Endodermal cell (in vitro differentiated cells): ENCODE results near the gene TIMP2. TPM values are rescaled to one million over a fixed set of nuclear protein-coding genes. Genes with fewer than 3 reads are reported as not detected.

Experiments
- DNase-seq: peaks from one replicate; pipeline ENCODE4 v3.0.0-alpha.2; 2017
- H3K27ac ChIP-seq: 2 replicates; pipeline ENCODE4 v1.5.1; 2013; ENCODE audit warnings: mild to moderate bottlenecking, low read depth, low read length, moderate library complexity
- H3K27me3 ChIP-seq: 2 replicates; pipeline ENCODE4 v1.6.1; 2013; ENCODE audit warnings: mild to moderate bottlenecking, low read length, moderate library complexity; ENCODE audit not compliant: insufficient read depth, control insufficient read depth, poor library complexity, severe bottlenecking
- H3K36me3 ChIP-seq: 2 replicates; pipeline ENCODE4 v1.7.0; 2013; ENCODE audit warnings: mild to moderate bottlenecking, low read length, moderate library complexity; ENCODE audit not compliant: control insufficient read depth, insufficient read depth
- H3K4me1 ChIP-seq: one replicate; pipeline ENCODE4 v1.7.0; 2013; ENCODE audit warnings: low read length; ENCODE audit not compliant: control insufficient read depth, insufficient read depth
- H3K4me3 ChIP-seq: 2 replicates; pipeline ENCODE4 v1.5.1; 2013; ENCODE audit warnings: mild to moderate bottlenecking, low read length, moderate library complexity
- H3K9ac ChIP-seq: 2 replicates; pipeline ENCODE4 v1.6.1; 2013; ENCODE audit warnings: mild to moderate bottlenecking, low read length, moderate library complexity; ENCODE audit not compliant: poor library complexity, severe bottlenecking; ENCODE audit errors: extremely low read depth
- H3K9me3 ChIP-seq: 2 replicates; pipeline ENCODE4 v1.6.1; 2013; ENCODE audit warnings: mild to moderate bottlenecking, low read length, moderate library complexity; ENCODE audit not compliant: control insufficient read depth
- H3K27ac Mint-ChIP-seq: 2 replicates; pipeline ENCODE4 v1.8.0; 2020; ENCODE audit warnings: mixed read lengths
- H3K27me3 Mint-ChIP-seq: 2 replicates; pipeline ENCODE4 v1.8.0; 2021; ENCODE audit warnings: mild to moderate bottlenecking, mixed read lengths; ENCODE audit not compliant: insufficient read depth
- H3K36me3 Mint-ChIP-seq: 2 replicates; pipeline ENCODE4 v1.8.0; 2020; ENCODE audit warnings: low read depth, mixed read lengths
- H3K4me1 Mint-ChIP-seq: 2 replicates; pipeline ENCODE4 v1.8.0; 2020; ENCODE audit warnings: mixed read lengths
- H3K4me3 Mint-ChIP-seq: 2 replicates; pipeline ENCODE4 v1.8.0; 2020; ENCODE audit warnings: mild to moderate bottlenecking, moderate library complexity, mixed read lengths
- H3K9me3 Mint-ChIP-seq: 2 replicates; pipeline ENCODE4 v1.8.0; 2020; ENCODE audit warnings: mild to moderate bottlenecking, mixed read lengths
- WGBS, 2 experiments: methylation state at CpG; one replicate each; pipeline versions ENCODE4 v1.1.5 to v1.1.7; 2013; ENCODE audit warnings: missing lambda C conversion rate in 2 of 2, mixed read lengths in 1 of 2; ENCODE audit not compliant: insufficient coverage in 1 of 2, insufficient read length in 1 of 2; 5-methylcytosine and 5-hydroxymethylcytosine counted together
- total RNA-seq, 2 donors: library from RNA; stranded (reverse); fragmentation: NEBNext Ultra II Directional in 1 of 2; extraction: Animal tissue kit (Norgen Biotek cat#: 25700) in 1 of 2; gene quantifications; 2 replicates in 1 of 2; 3 replicates in 1 of 2; pipeline ENCODE4 v1.2.1, GENCODE V29; 2021
- TF ChIP-seq, protein P1 (sequence below): fragments of 200-600 bp; sonication (generic); conservative IDR thresholded peaks from 2 replicates; pipeline ENCODE4 v1.5.0; 2021; ENCODE audit warnings: antibody characterized with exemption, mild to moderate bottlenecking

TIMP2 gene
- total RNA-seq, 2 donors from 2014 or later, result 36.9 to 42.7 TPM

DNA sequence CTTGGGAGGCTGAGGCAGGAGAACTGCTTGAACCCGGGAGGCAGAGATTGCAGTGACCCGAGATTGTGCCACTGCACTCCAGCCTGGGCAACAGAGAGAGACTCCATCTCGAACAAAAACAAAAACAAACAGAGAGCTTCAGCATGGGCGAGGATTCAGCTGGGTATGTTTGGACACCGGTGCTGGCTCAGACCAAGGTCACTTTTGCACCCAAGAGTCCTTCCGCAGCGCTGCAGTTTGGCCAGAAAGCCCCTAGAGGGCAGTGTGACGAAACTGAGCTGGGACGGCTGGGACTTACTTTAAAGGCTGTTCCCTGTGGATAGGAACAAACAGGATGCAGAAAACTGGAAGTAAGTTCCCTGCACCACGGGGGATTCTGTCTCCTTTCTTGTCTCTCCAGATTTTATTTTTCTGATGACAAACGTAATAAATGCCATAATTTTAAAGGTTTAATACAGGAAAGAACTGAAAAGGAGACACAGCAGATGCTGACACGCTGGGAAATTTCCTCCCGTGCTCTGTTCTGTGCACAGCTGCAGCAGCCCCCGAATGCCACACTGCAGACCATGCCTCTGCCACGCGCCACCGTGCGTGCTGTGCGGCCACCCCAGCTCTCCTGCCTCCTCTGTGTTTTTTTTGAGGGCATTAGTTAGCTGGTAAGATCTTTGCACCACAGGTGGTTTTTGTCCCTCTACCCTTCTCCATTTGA is 59.4 kb downstream of the TIMP2 start:
- no peaks in the 10 kb centered on the region for H3K27me3 ChIP-seq
- H3K9me3 ChIP-seq, result no peaks in the 10 kb centered on the region
- H3K4me3 Mint-ChIP-seq, result no peak overlapping the region
- H3K9me3 Mint-ChIP-seq, result no peaks in the 10 kb centered on the region
- peaks cover 51% of the 10 kb centered on the region for H3K36me3 Mint-ChIP-seq
- WGBS, 2 experiments, result 39 to 50% methylated on average over 11 to 19 of the region's 19 CpGs
- no peaks in the 10 kb centered on the region for H3K27me3 Mint-ChIP-seq
- no peak overlapping the region for H3K27ac Mint-ChIP-seq
- H3K4me1 Mint-ChIP-seq, result no peaks in the 10 kb centered on the region
- peaks cover 3% of the 10 kb centered on the region for H3K4me1 ChIP-seq
- no peak overlapping the region for H3K4me3 ChIP-seq
- TF ChIP-seq, protein P1, sequence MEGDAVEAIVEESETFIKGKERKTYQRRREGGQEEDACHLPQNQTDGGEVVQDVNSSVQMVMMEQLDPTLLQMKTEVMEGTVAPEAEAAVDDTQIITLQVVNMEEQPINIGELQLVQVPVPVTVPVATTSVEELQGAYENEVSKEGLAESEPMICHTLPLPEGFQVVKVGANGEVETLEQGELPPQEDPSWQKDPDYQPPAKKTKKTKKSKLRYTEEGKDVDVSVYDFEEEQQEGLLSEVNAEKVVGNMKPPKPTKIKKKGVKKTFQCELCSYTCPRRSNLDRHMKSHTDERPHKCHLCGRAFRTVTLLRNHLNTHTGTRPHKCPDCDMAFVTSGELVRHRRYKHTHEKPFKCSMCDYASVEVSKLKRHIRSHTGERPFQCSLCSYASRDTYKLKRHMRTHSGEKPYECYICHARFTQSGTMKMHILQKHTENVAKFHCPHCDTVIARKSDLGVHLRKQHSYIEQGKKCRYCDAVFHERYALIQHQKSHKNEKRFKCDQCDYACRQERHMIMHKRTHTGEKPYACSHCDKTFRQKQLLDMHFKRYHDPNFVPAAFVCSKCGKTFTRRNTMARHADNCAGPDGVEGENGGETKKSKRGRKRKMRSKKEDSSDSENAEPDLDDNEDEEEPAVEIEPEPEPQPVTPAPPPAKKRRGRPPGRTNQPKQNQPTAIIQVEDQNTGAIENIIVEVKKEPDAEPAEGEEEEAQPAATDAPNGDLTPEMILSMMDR, result peak; percentile 93
- no peak overlapping the region for H3K27ac ChIP-seq
- H3K9ac ChIP-seq, result no peak overlapping the region
- peak; percentile 99 for DNase-seq
- peaks cover 9% of the 10 kb centered on the region for H3K36me3 ChIP-seq

DNA sequence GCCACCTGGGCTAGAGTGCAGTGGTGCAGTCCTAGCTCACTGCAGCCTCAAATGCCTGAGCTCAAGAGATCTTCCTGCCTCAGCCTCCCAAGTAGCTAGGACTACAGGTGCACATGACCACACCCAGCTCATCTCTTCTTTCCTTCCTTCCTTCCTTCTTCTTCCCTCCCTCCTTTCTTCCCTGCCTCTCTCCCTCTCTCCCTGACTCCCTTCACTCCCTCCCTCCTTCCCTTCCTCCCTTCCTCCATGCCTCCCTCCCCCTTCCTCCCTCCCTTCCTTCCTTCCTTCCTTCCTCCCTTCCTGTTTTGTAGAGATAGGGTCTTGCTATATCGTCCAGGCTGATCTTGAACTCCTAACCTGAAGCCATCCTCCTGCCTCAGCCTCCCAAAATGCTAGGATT is 61.1 kb downstream of the TIMP2 start:
- no peak overlapping the region for H3K9ac ChIP-seq
- Mint-ChIP-seq H3K36me3 (peaks cover 37% of the 10 kb centered on the region), H3K9me3 (no peaks in the 10 kb centered on the region), H3K27ac (no peak overlapping the region), H3K4me1 (no peaks in the 10 kb centered on the region), H3K27me3 (no peaks in the 10 kb centered on the region), H3K4me3 (no peak overlapping the region)
- no peak for DNase-seq
- H3K4me1 ChIP-seq, result peaks cover 3% of the 10 kb centered on the region
- no peaks in the 10 kb centered on the region for H3K27me3 ChIP-seq
- H3K27ac ChIP-seq, result no peak overlapping the region
- no peaks in the 10 kb centered on the region for H3K9me3 ChIP-seq
- H3K36me3 ChIP-seq, result peaks cover 7% of the 10 kb centered on the region
- TF ChIP-seq, protein P1, result no peak
- 89% methylated on average over 1 of the region's 1 CpG; no CpG with 5 or more reads in 1 of the 2 experiments for WGBS, 2 experiments
- no peak overlapping the region for H3K4me3 ChIP-seq

DNA sequence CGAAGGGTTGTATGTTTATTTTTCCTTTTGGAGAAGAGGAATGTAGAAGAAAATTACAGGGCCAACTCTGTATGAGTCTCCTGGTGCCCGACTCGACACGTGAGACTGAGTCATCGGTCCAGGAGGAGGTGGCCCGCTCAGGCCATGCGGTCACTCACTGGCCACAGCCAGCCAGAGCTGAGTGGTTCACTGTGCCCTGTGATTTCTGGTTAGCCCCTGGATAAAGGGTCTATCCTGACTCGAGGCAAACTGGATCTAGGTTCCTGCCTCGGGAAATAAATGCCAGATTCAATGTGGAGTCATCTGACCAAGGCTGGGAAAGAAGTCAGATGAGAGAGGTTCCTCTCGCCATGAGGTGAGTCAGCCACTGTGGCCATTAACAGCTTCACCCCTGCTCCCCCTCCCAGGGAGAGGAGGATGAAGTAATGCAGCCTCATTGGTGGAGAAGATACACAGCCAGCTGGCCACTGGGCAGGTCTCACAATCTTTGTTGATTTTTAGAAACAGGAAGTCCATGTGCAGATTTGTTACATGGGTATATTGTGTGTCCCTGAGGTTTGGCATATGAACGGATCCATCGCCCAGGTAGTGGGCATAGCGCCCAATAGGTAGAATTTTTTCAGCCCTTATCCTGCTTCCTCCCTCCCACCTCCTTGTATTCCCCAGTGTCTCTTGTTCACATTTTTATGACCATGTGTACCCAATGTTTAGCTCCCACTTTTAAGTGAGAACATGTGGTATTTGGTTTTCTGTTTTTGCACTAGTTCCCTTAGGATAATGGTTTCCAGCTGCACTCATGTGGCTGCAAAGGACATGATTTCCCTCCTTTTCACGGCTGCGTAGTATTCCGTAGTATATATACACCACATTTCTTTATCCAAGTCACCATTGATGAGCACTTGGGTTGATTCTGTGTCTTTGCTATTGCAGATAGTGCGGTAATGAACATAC is 62.8 kb downstream of the TIMP2 start:
- WGBS, 2 experiments, result 91 to 95% methylated on average over 16 of the region's 17 CpGs
- Histone ChIP-seq H3K27me3 (no peaks in the 10 kb centered on the region), H3K9me3 (no peaks in the 10 kb centered on the region), H3K9ac (no peak overlapping the region), H3K4me1 (peaks cover 3% of the 10 kb centered on the region), H3K4me3 (no peak overlapping the region), H3K36me3 (peaks cover 7% of the 10 kb centered on the region), H3K27ac (no peak overlapping the region)
- Mint-ChIP-seq H3K27me3 (no peaks in the 10 kb centered on the region), H3K9me3 (no peaks in the 10 kb centered on the region), H3K36me3 (peaks cover 24% of the 10 kb centered on the region), H3K4me1 (no peaks in the 10 kb centered on the region), H3K4me3 (no peak overlapping the region), H3K27ac (no peak overlapping the region)
- TF ChIP-seq, protein P1, result no peak
- DNase-seq, result peak; percentile 69
